HepG2 (cell line): ENCODE results near the gene MIA2. TPM values are rescaled to one million over a fixed set of nuclear protein-coding genes. Genes with fewer than 3 reads are reported as not detected.
A peak's percentile ranks its signal among the peaks of the same experiment; 100 is the strongest.

Experiments used
- ATAC-seq: fragments of 200-7000 bp; cut with Tn5 transposase; 3 replicates; pipeline ENCODE4 v1.9.1; 2020; ENCODE audit warnings: mild to moderate bottlenecking, moderate library complexity
- BruUV-seq: library from RNA; stranded (reverse); fragments of 400-500 nt; replicated peaks from 2 replicates; lab custom pipeline; 2021; lab: Mats Ljungman, UMichigan
- CTCF ChIA-PET: fragments of 300-600 bp; formaldehyde crosslinking; extraction: SDS; loops from one replicate; lab custom pipeline; 2021; ENCODE audit warnings: low total read pairs, inconsistent platforms, low intra/inter-chr PET ratio; lab: Yijun Ruan, JAX
- POLR2A ChIA-PET: fragments of 350-600 bp; sonication (Branson Sonifier 250); formaldehyde crosslinking; loops from one replicate; lab custom pipeline; 2020; ENCODE audit warnings: antibody characterized with exemption, inconsistent platforms; lab: Yijun Ruan, JAX
- DNase-seq: peaks from one replicate; pipeline ENCODE4 v3.0.0-alpha.2; 2015; ENCODE audit warnings: low spot score
- FAIRE-seq: peaks from 3 replicates; lab custom pipeline; 2011; peaks lifted over from hg19 to GRCh38; lab: Jason Lieb, UNC
- H2AFZ ChIP-seq: one replicate; pipeline ENCODE4 v1.6.1; 2011; ENCODE audit warnings: low read length, inconsistent platforms
- H3K27ac ChIP-seq: fragments of 300-600 bp; 3 replicates; pipeline ENCODE4 v1.8.0; 2011; ENCODE audit warnings: mixed run types, mild to moderate bottlenecking, mixed read lengths, low read length, inconsistent platforms; ENCODE audit not compliant: insufficient read depth; ENCODE audit errors: extremely low read length
- H3K27me3 ChIP-seq, 2 experiments: fragments of 200-600 bp in 1 of 2; 2 replicates in 1 of 2; 3 replicates in 1 of 2; pipeline versions ENCODE4 v1.6.0 to v1.8.0; 2011; ENCODE audit warnings: low read length in 2 of 2, mild to moderate bottlenecking in 2 of 2, moderate library complexity in 2 of 2, inconsistent platforms in 1 of 2; ENCODE audit not compliant: insufficient read depth in 2 of 2, control insufficient read depth in 1 of 2
- H3K36me3 ChIP-seq, 2 experiments: fragments of 200-600 bp in 1 of 2; replicated peaks in 1 of 2; 2 replicates in 1 of 2; 3 replicates in 1 of 2; pipeline versions ENCODE4 v1.5.1 to v1.8.0; 2011; ENCODE audit warnings: low read length in 2 of 2, inconsistent platforms in 1 of 2; ENCODE audit not compliant: insufficient read depth in 2 of 2, control insufficient read depth in 1 of 2
- H3K4me1 ChIP-seq: 2 replicates; pipeline ENCODE4 v1.5.1; 2012; ENCODE audit warnings: low read length, inconsistent platforms; ENCODE audit not compliant: insufficient read depth
- H3K4me2 ChIP-seq: 2 replicates; pipeline ENCODE4 v1.6.0; 2011; ENCODE audit warnings: low read depth, low read length, inconsistent platforms
- H3K4me3 ChIP-seq, 3 experiments: fragments of 200-600 bp in 1 of 3; sonication (generic), shearing (Covaris generic) in 1 of 3; replicated peaks in 1 of 3; 2 replicates each; pipeline ENCODE4 v1.5.1; 2011 to 2016; ENCODE audit warnings: low read length in 3 of 3, inconsistent platforms in 2 of 3, low read depth in 2 of 3, mild to moderate bottlenecking in 2 of 3, control low read depth in 1 of 3, mixed read lengths in 1 of 3; ENCODE audit not compliant: insufficient read depth in 1 of 3
- H3K79me2 ChIP-seq: one replicate; pipeline ENCODE4 v1.6.1; 2011; ENCODE audit warnings: low read length, inconsistent platforms; ENCODE audit not compliant: insufficient read depth
- H3K9ac ChIP-seq: 2 replicates; pipeline ENCODE4 v1.6.0; 2011; ENCODE audit warnings: mild to moderate bottlenecking, low read depth, low read length, inconsistent platforms; ENCODE audit not compliant: insufficient read depth
- H3K9me3 ChIP-seq: 2 replicates; pipeline ENCODE4 v1.5.1; 2012; ENCODE audit warnings: mild to moderate bottlenecking, low read length
- H4K20me1 ChIP-seq: 2 replicates; pipeline ENCODE4 v1.6.0; 2011; ENCODE audit warnings: inconsistent platforms, mild to moderate bottlenecking, low read length, moderate library complexity; ENCODE audit not compliant: insufficient read depth
- IRF2 ChIP-seq: IDR thresholded peaks from 2 replicates; pipeline ENCODE4 v1.6.1; 2018; ENCODE audit warnings: missing genetic modification reagents, missing compliant biosample characterization
- MIXL1 ChIP-seq: IDR thresholded peaks from 2 replicates; pipeline ENCODE4 v1.6.1; 2016
- MLLT10 ChIP-seq: sonication (generic); formaldehyde crosslinking; IDR thresholded peaks from 2 replicates; pipeline ENCODE4 v1.4.0; 2020; ENCODE audit warnings: missing genetic modification reagents
- NFYC ChIP-seq: IDR thresholded peaks from 2 replicates; pipeline ENCODE4 v1.6.1; 2016; ENCODE audit warnings: missing genetic modification reagents, missing compliant biosample characterization
- RBM22 ChIP-seq: fragments of 200-400 bp; formaldehyde crosslinking; optimal IDR thresholded peaks from 2 replicates; pipeline ENCODE3; 2017; ENCODE audit warnings: mild to moderate bottlenecking, low read length, moderate library complexity
- ZNF234 ChIP-seq: sonication (generic); formaldehyde crosslinking; conservative IDR thresholded peaks from 2 replicates; pipeline ENCODE4 v1.5.1; 2020; ENCODE audit warnings: mild to moderate bottlenecking, missing genetic modification reagents
- ZSCAN31 ChIP-seq: sonication (generic); formaldehyde crosslinking; IDR thresholded peaks from 2 replicates; pipeline ENCODE4 v1.5.0; 2020; ENCODE audit warnings: low read depth, mild to moderate bottlenecking, missing genetic modification reagents
- WGBS: methylation state at CpG from one replicate; pipeline ENCODE4 v1.1.6; 2017; ENCODE audit warnings: low lambda C conversion rate; 5-methylcytosine and 5-hydroxymethylcytosine counted together
- in situ Hi-C: cut with HindIII; loops from 2 replicates; pipeline ENCODE4 v1.10.0; 2017; ENCODE audit warnings: low pct_unique_long_range_greater_than_20kb; ENCODE audit not compliant: extremely low pct_ligation_motif_present
- intact Hi-C: fragments of 100-400 bp; cut with micrococcal nuclease; formaldehyde crosslinking; loops from one replicate; pipeline ENCODE4 v1.10.0; 2022; ENCODE audit not compliant: unreplicated experiment
- polyA plus RNA-seq, 8 experiments: library from polyadenylated mRNA; depleted of rRNA in 3 of 8; stranded (reverse) in 7 of 8; unstranded in 1 of 8; fragments of >200 nt; fragmentation: Illumina TruSeq in 4 of 8; extraction: Trizol in 4 of 8; gene quantifications; 2 replicates each; pipeline versions ENCODE4 v1.2.1 to v1.2.3, GENCODE V29; 2011 to 2016; ENCODE audit warnings: low read depth in 4 of 8, missing spikeins in 1 of 8, mixed read lengths in 1 of 8; ENCODE audit not compliant: insufficient read depth in 1 of 8
- total RNA-seq, 5 experiments: library from RNA; depleted of rRNA; stranded (reverse); fragments of >200 nt; fragmentation: Illumina TruSeq; extraction: Trizol; gene quantifications; 2 replicates each; pipeline ENCODE4 v1.2.3, GENCODE V29; 2016; ENCODE audit warnings: low read depth in 1 of 5
- TF ChIP-seq, protein P1 (sequence below): sonication (generic); formaldehyde crosslinking; IDR thresholded peaks from 2 replicates; pipeline ENCODE4 v1.5.1; 2020; ENCODE audit warnings: missing genetic modification reagents, mild to moderate bottlenecking, borderline replicate concordance

Gene MIA2
- total and polyA plus RNA-seq, 2 of the 13 experiments (the other 11 are each of a cell fraction or from before 2014, with no cell fraction given), result 134 to 158 TPM

DNA sequence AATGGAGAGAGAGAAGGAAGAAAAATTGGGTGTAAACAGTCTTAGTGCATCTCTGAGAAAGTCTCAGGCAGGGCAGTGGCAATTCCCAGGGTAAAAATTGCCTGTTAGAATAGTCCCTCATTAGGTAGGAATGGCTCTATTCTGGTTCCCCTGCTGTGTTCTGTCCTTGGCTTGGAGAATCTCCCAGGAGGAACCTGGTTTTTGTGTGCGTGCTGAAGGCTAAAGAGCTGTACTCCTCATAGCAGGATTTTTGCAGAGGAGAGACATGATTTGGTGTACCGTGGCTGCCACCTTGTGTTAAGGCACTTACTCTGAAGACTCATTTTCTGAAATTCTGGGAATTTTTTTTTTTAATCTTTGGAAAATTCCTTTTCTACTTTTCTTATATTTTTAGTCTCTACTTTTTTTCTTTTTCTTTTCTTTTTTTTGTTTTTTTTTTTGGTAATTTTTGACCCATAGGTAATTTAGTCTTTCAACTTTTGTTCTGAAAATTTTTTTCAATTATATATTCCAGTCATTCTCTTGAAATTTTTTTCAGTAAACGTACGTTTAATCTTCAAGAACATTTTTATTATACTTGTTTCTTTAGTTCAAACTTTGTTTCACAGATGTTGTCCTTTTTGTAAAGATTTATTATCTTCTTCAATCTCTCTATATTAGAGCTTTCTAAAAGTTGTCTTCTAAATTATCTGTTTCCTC, 134.7 kb downstream of the MIA2 start (continued):
- TF ChIP-seq MIXL1 (peak; percentile 55; the same call in 1 of the 2 replicates), MLLT10 (CRISPR knock-in tag) (no peak), IRF2 (0 out of 2 replicates have a peak, but pooled peaks have one; percentile 48)

DNA sequence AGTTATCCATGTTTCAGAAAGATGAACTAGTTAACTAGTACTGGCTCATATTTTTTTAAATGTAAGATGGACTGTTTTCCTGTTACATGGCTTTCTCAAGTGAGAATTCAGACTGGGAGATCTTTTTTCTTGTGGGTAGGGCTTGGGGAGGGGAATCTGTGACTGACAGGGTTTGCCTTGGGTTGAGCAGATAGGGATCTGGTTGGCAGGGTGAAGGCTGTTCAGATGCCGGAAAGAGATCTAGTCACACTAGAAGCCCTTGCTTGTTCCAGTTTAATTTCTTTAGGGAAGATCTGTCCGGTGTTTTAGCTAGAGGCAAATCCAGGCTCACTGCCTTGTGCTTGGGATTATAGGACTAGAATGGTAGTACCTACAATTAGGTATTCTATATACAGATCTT, 135.3 kb downstream of the MIA2 start:
- no peak overlapping the region for H3K9ac ChIP-seq
- no peak overlapping the region for H3K27ac ChIP-seq
- peaks cover 8% of the 10 kb centered on the region for H3K79me2 ChIP-seq
- WGBS, result 98% methylated on average over 2 of the region's 2 CpGs
- FAIRE-seq, result no peak
- H3K4me2 ChIP-seq, result no peak overlapping the region
- H3K36me3 ChIP-seq, result peaks cover 10 to 24% of the 10 kb centered on the region in 2 experiments
- no peak overlapping the region for H3K4me3 ChIP-seq
- H4K20me1 ChIP-seq, result peaks cover 14% of the 10 kb centered on the region; the same call in 1 of the 2 replicates
- peaks cover 7% of the 10 kb centered on the region; the same call in 1 of the 2 replicates for H3K9me3 ChIP-seq
- intact Hi-C loops (loop anchor here (5.0 kb wide), 1 partner anchor 98 kb away; no protein-coding TSS in a partner anchor), in situ Hi-C loops (loop anchor here (5.0 kb wide), 2 partner anchors 137 to 262 kb away; partner anchors contain the start of gene MIA2)
- ATAC-seq, result no peak
- H3K4me1 ChIP-seq, result peaks cover 5% of the 10 kb centered on the region; the same call in 1 of the 2 replicates
- H3K27me3 ChIP-seq, result no peaks in the 10 kb centered on the region
- DNase-seq, result no peak
- no TSS peak for BruUV-seq
- no peak overlapping the region for H2AFZ ChIP-seq
- CTCF ChIA-PET, result interaction anchor here (1.1 to 2.1 kb wide), 3 partner anchors 136 to 261 kb away, joined by 3 to 19 read pairs (median 11); no protein-coding TSS in a partner anchor
- POLR2A ChIA-PET, result interaction anchor here (0.8 to 2.6 kb wide), 3 partner anchors 8 to 199 kb away, joined by 3 to 11 read pairs (median 3); partner anchors contain the start of gene TRAPPC6B
- TF ChIP-seq NFYC (CRISPR knock-in tag) (no peak), RBM22 (peak; percentile 61), ZNF234 (CRISPR knock-in tag) (no peak), ZSCAN31 (CRISPR knock-in tag) (no peak)
- TF ChIP-seq, protein P1, sequence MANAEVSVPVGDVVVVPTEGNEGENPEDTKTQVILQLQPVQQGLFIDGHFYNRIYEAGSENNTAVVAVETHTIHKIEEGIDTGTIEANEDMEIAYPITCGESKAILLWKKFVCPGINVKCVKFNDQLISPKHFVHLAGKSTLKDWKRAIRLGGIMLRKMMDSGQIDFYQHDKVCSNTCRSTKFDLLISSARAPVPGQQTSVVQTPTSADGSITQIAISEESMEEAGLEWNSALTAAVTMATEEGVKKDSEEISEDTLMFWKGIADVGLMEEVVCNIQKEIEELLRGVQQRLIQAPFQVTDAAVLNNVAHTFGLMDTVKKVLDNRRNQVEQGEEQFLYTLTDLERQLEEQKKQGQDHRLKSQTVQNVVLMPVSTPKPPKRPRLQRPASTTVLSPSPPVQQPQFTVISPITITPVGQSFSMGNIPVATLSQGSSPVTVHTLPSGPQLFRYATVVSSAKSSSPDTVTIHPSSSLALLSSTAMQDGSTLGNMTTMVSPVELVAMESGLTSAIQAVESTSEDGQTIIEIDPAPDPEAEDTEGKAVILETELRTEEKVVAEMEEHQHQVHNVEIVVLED (CRISPR knock-in tag), result 0 out of 2 replicates have a peak, but pooled peaks have one; percentile 9
